Mononuclear cell (primary cell): ENCODE results near the gene AAK1. TPM values are rescaled to one million over a fixed set of nuclear protein-coding genes. Genes with fewer than 3 reads are reported as not detected.

ENCODE experiments used
- H3K27me3 ChIP-seq: 2 replicates; pipeline ENCODE4 v1.6.0; 2011; ENCODE audit warnings: low read length, control low read depth; ENCODE audit not compliant: insufficient read depth
- H3K4me1 ChIP-seq: 2 replicates; pipeline ENCODE4 v1.5.1; 2011; ENCODE audit warnings: mild to moderate bottlenecking, low read length, control low read depth; ENCODE audit not compliant: insufficient read depth
- H3K4me3 ChIP-seq: 2 replicates; pipeline ENCODE4 v1.5.1; 2011; ENCODE audit warnings: mild to moderate bottlenecking, low read length, moderate library complexity
- H3K9me3 ChIP-seq: 2 replicates; pipeline ENCODE4 v1.5.1; 2011; ENCODE audit warnings: low read depth, mild to moderate bottlenecking, control low read depth, low read length
- total RNA-seq: library from RNA; depleted of rRNA; stranded (reverse); fragments of >200 nt; gene quantifications from one replicate; pipeline ENCODE4 v1.2.3, GENCODE V29; 2012

Gene AAK1
- total RNA-seq, 1 donor, result 118 TPM

GRCh38 chr2:69512446-69512845 lies 131.1 kb downstream of the AAK1 start:
- no peak overlapping the region for H3K4me3 ChIP-seq
- H3K27me3 ChIP-seq, result no peaks in the 10 kb centered on the region
- peaks cover 17% of the 10 kb centered on the region for H3K4me1 ChIP-seq
- H3K9me3 ChIP-seq, result no peaks in the 10 kb centered on the region

GRCh38 chr2:69510204-69510603 lies 133.3 kb downstream of the AAK1 start:
- H3K27me3 ChIP-seq, result no peaks in the 10 kb centered on the region
- H3K4me1 ChIP-seq, result peaks cover 35% of the 10 kb centered on the region
- H3K4me3 ChIP-seq, result no peak overlapping the region
- H3K9me3 ChIP-seq, result no peaks in the 10 kb centered on the region

- Histone ChIP-seq H3K9me3 (no peaks in the 10 kb centered on the region), H3K4me1 (peaks cover 39% of the 10 kb centered on the region), H3K27me3 (no peaks in the 10 kb centered on the region), H3K4me3 (no peak overlapping the region)
These were observed 133.8 kb downstream of the AAK1 start for GRCh38 chr2:69509750-69510140.

GRCh38 chr2:69509011-69509749 lies 134.4 kb downstream of the AAK1 start:
- Histone ChIP-seq H3K4me1 (peaks cover 39% of the 10 kb centered on the region), H3K27me3 (no peaks in the 10 kb centered on the region), H3K9me3 (no peaks in the 10 kb centered on the region), H3K4me3 (no peak overlapping the region)

GRCh38 chr2:69505710-69506109 lies 137.8 kb downstream of the AAK1 start:
- H3K4me1 ChIP-seq, result peaks cover 45% of the 10 kb centered on the region
- no peaks in the 10 kb centered on the region for H3K9me3 ChIP-seq
- H3K27me3 ChIP-seq, result no peaks in the 10 kb centered on the region
- no peak overlapping the region for H3K4me3 ChIP-seq

GRCh38 chr2:69501301-69501700 lies 142.2 kb downstream of the AAK1 start:
- Histone ChIP-seq H3K4me1 (peaks cover 28% of the 10 kb centered on the region), H3K27me3 (no peaks in the 10 kb centered on the region), H3K9me3 (no peaks in the 10 kb centered on the region), H3K4me3 (no peak overlapping the region)

GRCh38 chr2:69499966-69500365 lies 143.6 kb downstream of the AAK1 start:
- H3K27me3 ChIP-seq, result no peaks in the 10 kb centered on the region
- peaks cover 15% of the 10 kb centered on the region for H3K4me1 ChIP-seq
- no peak overlapping the region for H3K4me3 ChIP-seq
- no peaks in the 10 kb centered on the region for H3K9me3 ChIP-seq

- no peaks in the 10 kb centered on the region for H3K27me3 ChIP-seq
These were observed 144.3 kb downstream of the AAK1 start for GRCh38 chr2:69499242-69499641.

GRCh38 chr2:69495861-69496260 lies 147.7 kb downstream of the AAK1 start:
- Histone ChIP-seq H3K27me3 (no peaks in the 10 kb centered on the region), H3K4me3 (no peak overlapping the region), H3K4me1 (peaks cover 10% of the 10 kb centered on the region), H3K9me3 (no peaks in the 10 kb centered on the region)

More at GRCh38 chr2:69499242-69499641, 144.3 kb downstream of the AAK1 start:
- Histone ChIP-seq H3K4me1 (peaks cover 14% of the 10 kb centered on the region), H3K4me3 (no peak overlapping the region), H3K9me3 (no peaks in the 10 kb centered on the region)

- H3K4me3 ChIP-seq, result no peak overlapping the region
- H3K4me1 ChIP-seq, result peaks cover 10% of the 10 kb centered on the region
- H3K9me3 ChIP-seq, result no peaks in the 10 kb centered on the region
- no peaks in the 10 kb centered on the region for H3K27me3 ChIP-seq
These were observed 148.5 kb downstream of the AAK1 start for GRCh38 chr2:69495008-69495407.

GRCh38 chr2:69494126-69494525 lies 149.4 kb downstream of the AAK1 start:
- no peak overlapping the region for H3K4me3 ChIP-seq
- peaks cover 8% of the 10 kb centered on the region for H3K4me1 ChIP-seq
- H3K27me3 ChIP-seq, result no peaks in the 10 kb centered on the region
- no peaks in the 10 kb centered on the region for H3K9me3 ChIP-seq

GRCh38 chr2:69493268-69493667 lies 150.3 kb downstream of the AAK1 start:
- no peaks in the 10 kb centered on the region for H3K27me3 ChIP-seq
- H3K9me3 ChIP-seq, result no peaks in the 10 kb centered on the region
- H3K4me3 ChIP-seq, result no peak overlapping the region
- peaks cover 3% of the 10 kb centered on the region for H3K4me1 ChIP-seq

GRCh38 chr2:69491864-69492263 lies 151.7 kb downstream of the AAK1 start:
- no peaks in the 10 kb centered on the region for H3K27me3 ChIP-seq
- H3K9me3 ChIP-seq, result no peaks in the 10 kb centered on the region
- H3K4me3 ChIP-seq, result no peak overlapping the region
- peaks cover 3% of the 10 kb centered on the region for H3K4me1 ChIP-seq

GRCh38 chr2:69490486-69490885 lies 153.1 kb downstream of the AAK1 start:
- H3K4me3 ChIP-seq, result no peak overlapping the region
- no peaks in the 10 kb centered on the region for H3K9me3 ChIP-seq
- peaks cover 3% of the 10 kb centered on the region for H3K4me1 ChIP-seq
- H3K27me3 ChIP-seq, result no peaks in the 10 kb centered on the region

GRCh38 chr2:69489793-69490192 lies 153.7 kb downstream of the AAK1 start:
- H3K27me3 ChIP-seq, result no peaks in the 10 kb centered on the region
- H3K9me3 ChIP-seq, result no peaks in the 10 kb centered on the region
- H3K4me1 ChIP-seq, result peaks cover 3% of the 10 kb centered on the region
- H3K4me3 ChIP-seq, result no peak overlapping the region

GRCh38 chr2:69483696-69484095 lies 159.8 kb downstream of the AAK1 start:
- Histone ChIP-seq H3K4me1 (no peaks in the 10 kb centered on the region), H3K27me3 (no peaks in the 10 kb centered on the region), H3K9me3 (no peaks in the 10 kb centered on the region), H3K4me3 (no peak overlapping the region)
